Measurements from ENCODE around the gene COX11.

- no peak for TF ChIP-seq CTCF (IDR thresholded peaks at IDR 0.05)
- no peak for TF ChIP-seq POLR2AphosphoS5 (IDR thresholded peaks at IDR 0.05)
- no peak for TF ChIP-seq POLR2A (IDR thresholded peaks at IDR 0.05)
- TF ChIP-seq EP300 (IDR thresholded peaks at IDR 0.05) = no peak
Observed at GRCh38 chr17:54948380-54948779, 20.1 kb downstream of the COX11 start.
